HG03442 (cell line): ENCODE results near the gene CLTB.

Experiments
- ATAC-seq: cut with Tn5 transposase; IDR thresholded peaks from one replicate; pipeline ENCODE4 v1.9.1; 2021; ENCODE audit warnings: mild to moderate bottlenecking, moderate library complexity; ENCODE audit not compliant: unreplicated experiment

CLTB gene

DNA sequence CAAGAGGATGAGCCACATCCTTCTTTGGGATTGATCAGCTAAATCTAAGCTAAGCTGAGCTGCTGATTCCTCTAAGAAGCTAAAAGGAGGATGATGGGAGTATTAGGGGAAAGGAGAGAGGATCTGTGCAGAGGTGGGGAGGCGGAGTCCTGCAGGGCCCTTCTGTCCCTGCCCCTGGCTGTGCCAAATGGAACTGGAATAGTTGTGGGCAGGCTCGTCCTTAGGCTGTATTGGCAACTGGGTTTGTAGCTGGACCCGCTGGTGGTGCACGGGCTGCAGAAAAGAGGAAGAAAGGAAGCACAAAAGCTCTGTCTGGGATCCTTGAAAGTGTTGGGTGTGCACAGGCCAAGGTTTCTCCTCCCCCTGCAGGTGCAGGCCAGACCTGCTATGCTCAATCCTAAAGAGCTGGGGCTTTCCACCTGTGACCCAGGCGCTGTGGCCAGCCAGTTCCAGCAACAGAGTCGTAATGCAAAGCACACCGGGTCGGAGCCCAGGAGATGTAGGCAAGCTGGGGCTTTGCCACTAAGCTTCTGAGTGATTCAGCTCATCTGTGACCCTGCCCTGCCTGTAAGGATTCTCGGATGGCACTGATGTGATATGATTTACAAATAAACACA lies 9.8 kb downstream of the CLTB start:
- no peak for ATAC-seq

- ATAC-seq = no peak
These were observed 10.5 kb downstream of the CLTB start for GRCh38 chr5:176405656-176406435.

- no peak for ATAC-seq
These were observed 14.8 kb downstream of the CLTB start for GRCh38 chr5:176401281-176402205.

DNA sequence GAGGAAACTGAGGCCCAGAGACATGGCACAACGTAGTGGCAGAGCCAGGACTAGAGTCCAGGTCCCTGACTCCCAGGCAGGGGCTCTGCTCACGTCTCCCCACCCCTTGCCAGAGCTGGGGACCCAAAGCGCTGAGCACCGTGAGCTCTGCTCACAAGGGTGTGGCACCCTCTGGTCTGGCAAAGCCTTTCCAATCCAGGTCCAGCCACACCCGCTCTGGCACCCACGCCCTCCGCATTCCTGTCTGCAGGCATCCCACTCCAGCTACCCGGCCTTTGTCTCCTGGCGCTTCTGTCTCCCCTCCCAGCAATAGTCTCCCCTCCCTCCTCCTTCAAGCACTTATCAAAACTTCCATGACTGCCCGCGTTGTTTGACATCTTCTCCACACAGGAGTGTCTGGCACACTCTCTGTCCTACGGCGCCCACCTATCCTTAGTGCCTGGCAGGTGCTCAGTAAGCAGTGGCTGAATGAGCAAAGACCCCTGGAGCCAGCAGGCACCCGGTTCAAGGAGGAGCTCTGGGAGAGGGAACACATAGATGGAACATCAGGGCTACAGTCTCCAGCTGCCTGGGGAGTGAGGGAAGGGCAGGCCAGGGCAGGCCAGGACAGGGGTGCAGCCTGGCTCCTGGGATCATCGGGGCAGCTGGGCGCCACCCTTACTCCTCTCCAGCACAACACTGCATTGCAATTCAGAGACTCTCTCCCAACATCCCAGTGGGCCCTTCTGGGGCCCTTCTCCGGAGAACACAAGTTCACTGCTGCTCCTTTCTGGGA lies 15.8 kb downstream of the CLTB start:
- no peak for ATAC-seq

DNA sequence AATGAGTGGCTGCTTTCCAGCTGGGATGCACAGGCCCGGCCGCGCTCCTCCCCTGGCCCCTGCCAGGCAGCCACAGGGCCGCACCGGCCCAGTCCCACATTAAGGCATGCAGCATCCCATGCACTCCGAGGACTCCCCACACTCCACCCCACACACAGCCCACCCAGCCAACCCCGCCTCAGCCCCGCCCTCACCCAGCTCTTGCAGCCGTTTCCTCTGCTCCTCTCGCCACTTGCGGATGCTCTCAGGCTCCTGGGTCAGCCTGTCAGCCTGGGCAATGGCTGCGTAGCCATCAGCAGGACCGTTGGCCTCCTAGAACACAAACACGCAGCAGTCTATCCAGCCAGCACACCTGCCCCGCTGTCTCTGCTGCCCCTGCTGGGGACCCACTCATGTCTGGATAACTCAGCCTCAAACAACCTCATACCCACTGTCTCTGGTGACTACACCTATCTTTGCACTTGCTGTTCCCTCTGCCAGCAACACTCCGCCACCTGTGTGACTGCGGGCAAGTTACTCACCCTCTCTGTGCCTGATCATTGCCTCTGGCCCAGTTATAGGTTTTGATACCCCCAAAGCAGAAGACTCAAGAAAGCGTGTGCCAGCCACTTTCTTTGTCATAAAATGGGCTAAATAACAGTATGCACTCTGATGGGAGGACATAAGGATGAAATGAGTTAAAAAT lies 18.5 kb downstream of the CLTB start:
- no peak for ATAC-seq

DNA sequence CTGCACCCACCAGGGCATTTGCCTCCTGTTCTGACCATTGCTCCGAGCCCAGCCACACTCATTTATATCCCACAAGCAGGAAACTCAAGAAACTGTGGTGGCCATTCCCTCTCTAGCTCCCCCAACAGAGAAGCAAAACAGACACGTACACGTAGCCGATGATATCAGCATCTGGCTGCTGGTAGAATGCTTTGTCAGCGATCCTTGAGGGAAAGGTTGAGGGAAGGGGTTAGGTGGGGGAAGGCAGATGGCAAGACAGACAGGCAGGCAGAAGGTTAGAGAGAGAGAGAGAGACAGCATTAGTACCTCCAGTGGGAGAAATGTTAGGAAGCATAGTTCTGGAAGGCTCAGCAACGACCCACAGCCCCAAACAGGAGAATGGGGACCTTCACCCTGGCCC lies 20.0 kb downstream of the CLTB start:
- no peak for ATAC-seq

DNA sequence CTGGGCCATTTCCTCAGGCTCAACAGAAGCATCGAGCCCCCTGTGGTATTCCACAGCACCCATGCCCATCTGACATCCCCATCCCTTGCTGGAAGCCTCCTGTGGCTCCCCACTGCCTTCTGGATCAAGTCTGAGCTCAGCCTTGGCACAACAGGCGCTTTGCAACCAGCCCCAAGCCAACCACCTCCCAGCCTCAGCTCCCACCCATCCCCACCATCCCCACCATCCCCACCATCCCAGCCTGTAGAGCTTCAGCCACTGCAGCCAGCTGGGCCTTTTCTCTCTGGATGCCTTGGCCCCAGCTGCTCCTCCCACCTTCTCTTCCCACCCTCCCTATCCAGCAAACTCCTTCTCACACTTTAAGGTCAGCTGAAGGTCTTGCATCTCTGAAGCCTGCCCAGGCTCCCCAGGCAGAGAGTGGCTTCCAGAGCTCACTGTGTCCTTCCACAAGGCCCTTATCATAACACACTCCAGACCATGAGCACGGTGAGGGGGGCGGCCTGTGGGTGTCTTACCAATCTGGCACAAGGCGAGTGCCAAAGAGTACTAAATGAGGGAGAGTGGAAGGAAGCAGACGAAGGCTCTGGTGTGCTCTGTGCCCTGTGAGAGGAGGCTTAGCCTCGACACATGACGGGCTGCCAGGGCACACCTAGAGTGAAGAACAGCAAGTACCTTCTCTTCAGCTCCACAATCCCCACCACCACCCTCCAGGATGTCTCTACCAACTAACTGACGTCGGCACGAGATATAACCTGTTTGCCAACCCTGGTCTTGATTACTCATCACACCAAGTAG lies 21.3 kb downstream of the CLTB start:
- ATAC-seq = no peak

DNA sequence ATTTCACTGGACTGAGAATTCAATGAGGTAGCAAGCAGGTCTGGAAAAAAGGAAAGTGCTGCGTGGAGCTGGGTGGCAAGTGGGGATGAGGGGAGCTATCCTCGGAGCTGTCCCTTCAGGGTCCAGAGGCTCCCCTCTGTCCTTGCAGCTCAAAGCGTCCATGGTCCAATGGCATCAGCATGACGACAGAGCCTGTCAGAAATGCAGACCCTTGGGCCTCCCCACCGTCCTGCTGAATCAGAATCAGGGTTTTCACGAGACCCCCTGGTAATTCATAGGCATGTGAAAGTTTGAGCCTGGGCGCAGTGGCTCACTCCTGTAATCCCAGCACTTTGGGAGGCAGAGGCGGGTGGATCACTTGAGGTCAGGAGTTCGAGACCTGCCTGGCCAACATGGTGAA lies 22.2 kb downstream of the CLTB start:
- no peak for ATAC-seq

GRCh38 chr5:176392526-176392925 lies 23.8 kb downstream of the CLTB start:
- no peak for ATAC-seq

- no peak for ATAC-seq
These were observed 24.3 kb downstream of the CLTB start for GRCh38 chr5:176391999-176392398.

DNA sequence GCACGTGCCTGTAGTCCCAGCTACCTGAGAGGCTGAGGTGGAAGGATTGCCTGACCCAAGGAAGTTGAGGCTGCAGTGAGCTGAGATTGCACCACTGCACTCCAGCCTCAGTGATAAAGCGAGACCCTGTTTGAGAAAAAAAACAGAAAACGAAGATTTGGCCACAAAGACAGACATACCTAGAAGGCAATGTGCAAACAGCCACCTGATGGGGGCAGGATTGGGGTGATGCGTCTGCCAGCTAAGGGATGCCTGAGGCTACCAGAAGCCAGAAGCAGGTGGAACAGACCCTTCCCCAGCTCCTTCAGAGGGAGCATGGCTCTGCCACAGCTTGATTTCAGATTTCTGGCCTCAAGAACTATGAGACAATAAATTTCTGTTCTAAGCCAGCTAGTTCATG lies 24.9 kb downstream of the CLTB start:
- no peak for ATAC-seq

- peak; percentile 23 for ATAC-seq
These were observed 26.9 kb downstream of the CLTB start for GRCh38 chr5:176389135-176390123.

- ATAC-seq = peak; percentile 85
These were observed 27.8 kb downstream of the CLTB start, which contains the start of the genes HIGD2A and NOP16 for GRCh38 chr5:176388444-176389134. Gene HIGD2A, plus strand, starts transcription at chr5:176388751. Its CDS starts 69 bp downstream, at chr5:176388820. Gene NOP16, minus strand, starts transcription at chr5:176388598. Its CDS starts 59 bp downstream, at chr5:176388539.

GRCh38 chr5:176388003-176388443 lies 28.3 kb downstream of the CLTB start:
- ATAC-seq = no peak

DNA sequence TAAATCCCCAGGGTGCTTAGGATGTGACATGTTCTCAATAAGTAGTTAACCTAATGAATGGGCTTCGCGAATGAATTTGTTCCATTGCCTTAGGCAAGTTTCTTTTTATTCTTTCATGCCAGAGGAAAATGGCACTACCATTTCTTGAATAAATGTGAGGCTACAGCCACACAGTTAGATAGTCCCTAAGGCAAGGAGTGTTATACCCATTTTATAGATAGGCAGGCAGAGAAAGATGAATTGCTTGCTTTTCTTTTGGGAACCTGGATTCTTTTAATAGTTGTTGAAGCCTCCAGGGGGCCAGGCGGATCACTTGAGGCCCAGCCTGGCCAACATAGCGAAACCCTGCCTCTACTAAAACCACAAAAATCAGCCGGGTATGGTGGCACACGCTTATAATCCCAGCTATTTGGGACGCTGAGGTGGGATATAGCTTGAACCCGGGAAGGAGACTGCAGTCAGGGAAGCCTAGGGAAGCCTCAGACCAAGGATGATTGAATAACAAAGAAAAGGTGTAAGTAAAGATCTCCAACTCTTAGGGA lies 28.9 kb downstream of the CLTB start:
- ATAC-seq = no peak

DNA sequence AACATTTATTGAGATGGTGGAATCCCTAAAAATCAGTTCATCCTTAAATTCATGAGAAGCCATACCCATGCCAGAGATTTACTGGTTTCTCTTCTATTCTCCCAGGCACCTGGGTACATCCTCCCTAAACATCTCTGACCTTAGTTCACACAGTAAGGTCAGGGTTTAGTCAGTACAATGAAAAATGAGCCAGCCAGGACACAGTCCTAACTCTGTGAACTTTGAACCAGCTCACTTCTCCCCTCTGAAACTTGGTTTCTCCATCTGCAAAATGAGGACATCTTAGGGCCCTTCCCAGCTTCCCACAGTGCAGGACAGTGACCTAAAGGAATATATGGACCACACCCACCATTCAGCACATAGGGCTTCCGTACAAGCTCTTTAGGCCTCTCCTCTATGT lies 29.8 kb downstream of the CLTB start:
- ATAC-seq = no peak

- ATAC-seq = no peak
These were observed 31.3 kb downstream of the CLTB start for GRCh38 chr5:176384991-176385390.
